Measurements from ENCODE around the gene ARHGAP9.
A peak's percentile ranks its signal among the peaks of the same experiment; 100 is the strongest.
"Not testable (repeated sequence)": the region's sequence is repeated elsewhere in the genome, so short reads cannot be mapped to it uniquely, and the experiment has no call there.

The ARHGAP9 gene

GRCh38 chr12:57456737-57457490 lies 22.8 kb downstream of the ARHGAP9 start:
- DNase-seq, result no peak

GRCh38 chr12:57456145-57456700 lies 23.4 kb downstream of the ARHGAP9 start:
- peak; percentile 34 to 47 (median 45) for DNase-seq

GRCh38 chr12:57455374-57456144 lies 24.1 kb downstream of the ARHGAP9 start:
- no peak for DNase-seq

GRCh38 chr12:57454566-57455373 lies 24.9 kb downstream of the ARHGAP9 start, which contains the start of gene INHBE:
Gene INHBE, plus strand, starts transcription at chr12:57455307. Its CDS starts 230 bp downstream, at chr12:57455537.
- DNase-seq, result peak; percentile 68 to 86 (median 69)

GRCh38 chr12:57454213-57454565 lies 25.5 kb downstream of the ARHGAP9 start:
- no peak for DNase-seq

GRCh38 chr12:57452937-57453509 lies 26.6 kb downstream of the ARHGAP9 start:
- DNase-seq, result peak; percentile 80 to 87 (median 85)

GRCh38 chr12:57452181-57452936 lies 27.3 kb downstream of the ARHGAP9 start:
- DNase-seq, result peak in 1 of 3 donors; percentile 35

GRCh38 chr12:57451233-57451778 lies 28.4 kb downstream of the ARHGAP9 start:
- no peak for DNase-seq

- no peak for DNase-seq
Observed at GRCh38 chr12:57450057-57450456, 29.6 kb downstream of the ARHGAP9 start.

- DNase-seq, result no peak
Observed at GRCh38 chr12:57449375-57449774, 30.3 kb downstream of the ARHGAP9 start.

- DNase-seq, result no peak
Observed at GRCh38 chr12:57448669-57449068, 31.0 kb downstream of the ARHGAP9 start.

GRCh38 chr12:57446292-57446960 lies 33.2 kb downstream of the ARHGAP9 start:
- no peak for DNase-seq

- no peak for DNase-seq
Observed at GRCh38 chr12:57444744-57445143, 34.9 kb downstream of the ARHGAP9 start.

- DNase-seq, result not testable (repeated sequence)
Observed at GRCh38 chr12:57444337-57444736, 35.3 kb downstream of the ARHGAP9 start.

- no peak for DNase-seq
Observed at GRCh38 chr12:57441846-57442427, 37.7 kb downstream of the ARHGAP9 start.

GRCh38 chr12:57441393-57441792 lies 38.3 kb downstream of the ARHGAP9 start:
- DNase-seq, result not testable (repeated sequence)

- no peak for DNase-seq
Observed at GRCh38 chr12:57439762-57440266, 39.9 kb downstream of the ARHGAP9 start.

- DNase-seq, result no peak
Observed at GRCh38 chr12:57438400-57438799, 41.3 kb downstream of the ARHGAP9 start.

- DNase-seq, result no peak
Observed at GRCh38 chr12:57435293-57435692, 44.4 kb downstream of the ARHGAP9 start.
